GM12872 (cell line): ENCODE results near the gene GALNT10.

Source experiments
- TF ChIP-seq, protein P1 (sequence below): IDR thresholded peaks from 3 replicates; pipeline ENCODE4 v1.5.1; 2011; ENCODE audit warnings: low read depth, mild to moderate bottlenecking, low read length, moderate library complexity; ENCODE audit not compliant: insufficient read depth

Gene GALNT10

GRCh38 chr5:154168395-154168794 is 22.1 kb upstream of the GALNT10 start:
- TF ChIP-seq, protein P1, sequence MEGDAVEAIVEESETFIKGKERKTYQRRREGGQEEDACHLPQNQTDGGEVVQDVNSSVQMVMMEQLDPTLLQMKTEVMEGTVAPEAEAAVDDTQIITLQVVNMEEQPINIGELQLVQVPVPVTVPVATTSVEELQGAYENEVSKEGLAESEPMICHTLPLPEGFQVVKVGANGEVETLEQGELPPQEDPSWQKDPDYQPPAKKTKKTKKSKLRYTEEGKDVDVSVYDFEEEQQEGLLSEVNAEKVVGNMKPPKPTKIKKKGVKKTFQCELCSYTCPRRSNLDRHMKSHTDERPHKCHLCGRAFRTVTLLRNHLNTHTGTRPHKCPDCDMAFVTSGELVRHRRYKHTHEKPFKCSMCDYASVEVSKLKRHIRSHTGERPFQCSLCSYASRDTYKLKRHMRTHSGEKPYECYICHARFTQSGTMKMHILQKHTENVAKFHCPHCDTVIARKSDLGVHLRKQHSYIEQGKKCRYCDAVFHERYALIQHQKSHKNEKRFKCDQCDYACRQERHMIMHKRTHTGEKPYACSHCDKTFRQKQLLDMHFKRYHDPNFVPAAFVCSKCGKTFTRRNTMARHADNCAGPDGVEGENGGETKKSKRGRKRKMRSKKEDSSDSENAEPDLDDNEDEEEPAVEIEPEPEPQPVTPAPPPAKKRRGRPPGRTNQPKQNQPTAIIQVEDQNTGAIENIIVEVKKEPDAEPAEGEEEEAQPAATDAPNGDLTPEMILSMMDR, result no peak

DNA sequence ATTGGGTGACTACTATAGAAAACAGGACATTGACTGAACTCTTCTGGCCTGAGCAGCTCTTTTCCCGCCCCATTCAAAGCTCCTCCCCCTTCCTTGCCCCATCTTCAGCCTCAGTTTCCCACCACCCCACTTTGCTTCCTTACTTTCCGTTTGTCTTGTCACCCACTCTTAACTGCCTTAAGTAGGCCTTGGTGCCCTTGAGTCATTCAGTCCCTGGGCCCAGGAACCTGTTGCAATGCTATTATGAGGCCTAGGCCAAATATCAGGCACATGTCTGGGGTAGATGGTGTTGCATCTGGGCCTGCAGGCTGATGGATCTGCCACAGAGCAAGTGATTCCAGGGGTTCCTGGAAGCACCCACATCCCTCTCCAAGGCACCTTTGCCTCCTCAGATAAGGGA is 17.7 kb upstream of the GALNT10 start:
- TF ChIP-seq, protein P1, result no peak

GRCh38 chr5:154174091-154174490 is 16.4 kb upstream of the GALNT10 start:
- TF ChIP-seq, protein P1, result no peak

DNA sequence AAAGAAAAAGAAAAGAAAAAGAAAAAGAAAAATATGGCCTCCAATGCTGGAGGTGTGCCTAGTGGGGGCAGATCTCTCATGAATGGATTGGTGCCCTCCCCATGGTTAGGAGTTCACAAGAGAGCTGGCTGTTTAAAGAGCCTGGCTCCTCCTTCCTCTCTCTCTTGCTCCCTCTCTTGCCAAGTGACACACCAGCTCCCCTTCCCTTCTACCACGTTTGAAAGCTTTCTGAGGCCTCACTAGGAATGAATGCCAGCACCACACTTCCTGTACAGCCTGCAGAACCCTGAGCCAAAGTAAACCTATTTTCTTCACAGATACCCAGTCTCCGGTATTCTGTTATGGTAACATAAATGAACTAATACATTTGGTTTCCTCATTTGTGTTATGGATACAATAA is 14.4 kb upstream of the GALNT10 start:
- TF ChIP-seq, protein P1, result no peak

DNA sequence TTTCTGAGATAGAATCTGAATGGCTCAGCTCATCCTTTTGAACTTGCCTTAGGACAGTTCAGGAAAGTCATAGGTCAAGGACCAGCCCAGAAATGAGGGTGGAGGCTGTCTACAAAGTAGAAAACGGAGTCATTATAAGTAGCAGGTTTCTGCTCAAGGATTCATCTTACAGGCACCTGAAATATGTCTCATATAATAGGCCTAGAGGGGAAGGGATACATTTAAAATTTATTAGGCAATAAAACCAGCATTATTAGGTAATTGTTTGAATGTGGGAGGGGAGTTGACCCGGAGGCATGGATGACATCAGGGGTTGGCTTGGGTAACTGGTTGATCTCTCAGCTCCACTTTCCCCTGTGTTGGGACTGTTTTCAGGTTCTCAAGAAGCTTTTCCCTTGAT is 11.9 kb upstream of the GALNT10 start:
- TF ChIP-seq, protein P1, result no peak

- TF ChIP-seq, protein P1, result peak; percentile 83
Observed at GRCh38 chr5:154179846-154180710, 10.5 kb upstream of the GALNT10 start.

GRCh38 chr5:154181161-154181560 is 9.4 kb upstream of the GALNT10 start:
- TF ChIP-seq, protein P1, result no peak
